ENCODE data around the gene OMP.

DNA sequence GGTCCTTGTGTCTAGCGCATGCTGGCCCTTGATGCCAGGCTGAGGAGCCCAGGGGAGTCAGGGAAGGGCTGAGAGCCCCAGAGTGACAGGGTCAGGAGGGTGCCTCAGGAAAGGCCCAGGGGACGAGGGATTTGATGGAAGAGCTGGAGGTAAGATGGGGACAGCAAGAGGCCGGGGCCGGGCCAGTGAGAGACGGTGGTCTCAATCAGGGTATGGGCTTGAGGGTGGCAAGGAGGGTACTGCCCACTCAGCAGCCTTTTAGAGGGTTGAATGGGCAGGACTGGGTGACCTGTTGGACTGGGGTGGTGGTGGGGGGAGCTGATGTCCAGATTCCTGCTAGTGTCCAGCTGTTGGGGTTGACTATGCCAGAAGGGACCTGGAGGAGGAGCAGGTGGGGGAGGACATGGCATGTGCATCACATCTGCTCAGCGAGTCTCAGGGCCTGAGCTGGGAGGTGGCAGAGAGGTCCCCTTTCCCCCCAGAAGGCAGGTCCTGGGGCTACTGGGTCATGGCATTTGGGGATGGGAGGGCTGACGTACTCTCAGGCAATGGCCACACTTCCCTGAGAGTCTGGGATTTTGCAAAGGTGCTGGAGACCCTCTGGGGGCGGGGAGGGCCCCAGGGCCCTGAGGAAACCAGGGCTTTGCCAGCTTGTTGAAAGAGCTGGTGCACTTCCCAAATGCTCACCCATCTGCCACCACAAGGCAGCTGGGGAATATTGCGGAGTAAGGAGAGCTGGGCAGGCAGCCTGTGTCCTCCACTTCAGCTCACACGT is 43.8 kb downstream of the OMP start:
- TF ChIP-seq, protein P1, sequence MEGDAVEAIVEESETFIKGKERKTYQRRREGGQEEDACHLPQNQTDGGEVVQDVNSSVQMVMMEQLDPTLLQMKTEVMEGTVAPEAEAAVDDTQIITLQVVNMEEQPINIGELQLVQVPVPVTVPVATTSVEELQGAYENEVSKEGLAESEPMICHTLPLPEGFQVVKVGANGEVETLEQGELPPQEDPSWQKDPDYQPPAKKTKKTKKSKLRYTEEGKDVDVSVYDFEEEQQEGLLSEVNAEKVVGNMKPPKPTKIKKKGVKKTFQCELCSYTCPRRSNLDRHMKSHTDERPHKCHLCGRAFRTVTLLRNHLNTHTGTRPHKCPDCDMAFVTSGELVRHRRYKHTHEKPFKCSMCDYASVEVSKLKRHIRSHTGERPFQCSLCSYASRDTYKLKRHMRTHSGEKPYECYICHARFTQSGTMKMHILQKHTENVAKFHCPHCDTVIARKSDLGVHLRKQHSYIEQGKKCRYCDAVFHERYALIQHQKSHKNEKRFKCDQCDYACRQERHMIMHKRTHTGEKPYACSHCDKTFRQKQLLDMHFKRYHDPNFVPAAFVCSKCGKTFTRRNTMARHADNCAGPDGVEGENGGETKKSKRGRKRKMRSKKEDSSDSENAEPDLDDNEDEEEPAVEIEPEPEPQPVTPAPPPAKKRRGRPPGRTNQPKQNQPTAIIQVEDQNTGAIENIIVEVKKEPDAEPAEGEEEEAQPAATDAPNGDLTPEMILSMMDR (IDR thresholded peaks at IDR 0.05; ENCODE audit: extremely low read depth in 1 of 2, insufficient read depth in 1 of 2, low read depth in 1 of 2, low read length in 2 of 2), result no peak
- TF ChIP-seq, protein P2, sequence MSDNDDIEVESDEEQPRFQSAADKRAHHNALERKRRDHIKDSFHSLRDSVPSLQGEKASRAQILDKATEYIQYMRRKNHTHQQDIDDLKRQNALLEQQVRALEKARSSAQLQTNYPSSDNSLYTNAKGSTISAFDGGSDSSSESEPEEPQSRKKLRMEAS (IDR thresholded peaks at IDR 0.05; ENCODE audit: insufficient read depth, insufficient read length), result no peak

All from endothelial cell of umbilical vein (primary cell).